A673 (cell line): ENCODE results near the gene PIGQ. TPM values are rescaled to one million over a fixed set of nuclear protein-coding genes. Genes with fewer than 3 reads are reported as not detected.

Experiments
- BruUV-seq: library from RNA; stranded (reverse); fragments of 400-500 nt; replicated peaks from 2 replicates; lab custom pipeline; 2021; lab: Mats Ljungman, UMichigan
- CTCF ChIA-PET: fragments of 300-600 bp; sonication (Branson Sonifier 250); formaldehyde crosslinking; loops from one replicate; lab custom pipeline; 2022; ENCODE audit warnings: antibody characterized with exemption; lab: Charles Lee
- POLR2A ChIA-PET: fragments of 300-600 bp; sonication (Branson Sonifier 250); formaldehyde crosslinking; loops from one replicate; lab custom pipeline; 2022; ENCODE audit warnings: antibody characterized with exemption; ENCODE audit not compliant: low non-redundant PET; lab: Charles Lee
- DNase-seq: peaks from one replicate; pipeline ENCODE4 v3.0.0-alpha.2; 2015; ENCODE audit warnings: low spot score
- H3K27ac ChIP-seq: fragments of 200-600 bp; sonication (generic); 2 replicates; pipeline ENCODE4 v1.5.1; 2016; ENCODE audit warnings: mixed run types, low read depth, mild to moderate bottlenecking, mixed read lengths, antibody characterized with exemption, low read length; ENCODE audit not compliant: poor library complexity, severe bottlenecking
- H3K27me3 ChIP-seq: fragments of 200-600 bp; sonication (generic); replicated peaks from 2 replicates; pipeline ENCODE4 v1.6.1; 2017; ENCODE audit warnings: mixed run types, low read depth, mild to moderate bottlenecking, mixed read lengths, antibody characterized with exemption, low read length; ENCODE audit not compliant: insufficient read depth, poor library complexity
- H3K36me3 ChIP-seq: fragments of 200-600 bp; sonication (generic); 2 replicates; pipeline ENCODE4 v1.6.1; 2016; ENCODE audit warnings: mixed run types, mild to moderate bottlenecking, mixed read lengths, antibody characterized with exemption, low read length; ENCODE audit not compliant: insufficient read depth, poor library complexity, severe bottlenecking
- H3K4me1 ChIP-seq: fragments of 200-600 bp; sonication (generic); 2 replicates; pipeline ENCODE4 v1.6.1; 2017; ENCODE audit warnings: mixed run types, mild to moderate bottlenecking, mixed read lengths, antibody characterized with exemption, low read length; ENCODE audit not compliant: insufficient read depth, poor library complexity, severe bottlenecking
- H3K4me3 ChIP-seq: fragments of 200-600 bp; sonication (generic); 2 replicates; pipeline ENCODE4 v1.5.1; 2016; ENCODE audit warnings: low read depth, mixed run types, mild to moderate bottlenecking, mixed read lengths, low read length; ENCODE audit not compliant: poor library complexity, severe bottlenecking
- H3K9me3 ChIP-seq: fragments of 200-600 bp; sonication (generic); 2 replicates; pipeline ENCODE4 v1.6.1; 2016; ENCODE audit warnings: mixed run types, low read depth, mild to moderate bottlenecking, mixed read lengths, antibody characterized with exemption, low read length; ENCODE audit not compliant: poor library complexity, severe bottlenecking
- EZH2 ChIP-seq: fragments of 200-600 bp; sonication (generic); IDR thresholded peaks from 2 replicates; pipeline ENCODE4 v1.6.1; 2017; ENCODE audit warnings: borderline replicate concordance, low read depth, mild to moderate bottlenecking, mixed read lengths, antibody characterized with exemption, low read length; ENCODE audit not compliant: poor library complexity, severe bottlenecking
- intact Hi-C: fragments of 100-400 bp; cut with micrococcal nuclease; formaldehyde crosslinking; loops from one replicate; pipeline ENCODE4 v1.10.0; 2022; ENCODE audit not compliant: unreplicated experiment
- total RNA-seq: library from RNA; stranded (reverse); gene quantifications from 2 replicates; pipeline ENCODE4 v1.2.3, GENCODE V29; 2021
- TF ChIP-seq, protein P1 (sequence below): fragments of 300-800, 200-600 bp; sonication (generic); conservative IDR thresholded peaks from 2 replicates; pipeline ENCODE4 v1.5.1; 2017; ENCODE audit warnings: low read depth, mild to moderate bottlenecking, antibody characterized with exemption, low read length, moderate library complexity, mixed read lengths

PIGQ gene
- total RNA-seq, 1 experiment from 2014 or later: 59.4 TPM

DNA sequence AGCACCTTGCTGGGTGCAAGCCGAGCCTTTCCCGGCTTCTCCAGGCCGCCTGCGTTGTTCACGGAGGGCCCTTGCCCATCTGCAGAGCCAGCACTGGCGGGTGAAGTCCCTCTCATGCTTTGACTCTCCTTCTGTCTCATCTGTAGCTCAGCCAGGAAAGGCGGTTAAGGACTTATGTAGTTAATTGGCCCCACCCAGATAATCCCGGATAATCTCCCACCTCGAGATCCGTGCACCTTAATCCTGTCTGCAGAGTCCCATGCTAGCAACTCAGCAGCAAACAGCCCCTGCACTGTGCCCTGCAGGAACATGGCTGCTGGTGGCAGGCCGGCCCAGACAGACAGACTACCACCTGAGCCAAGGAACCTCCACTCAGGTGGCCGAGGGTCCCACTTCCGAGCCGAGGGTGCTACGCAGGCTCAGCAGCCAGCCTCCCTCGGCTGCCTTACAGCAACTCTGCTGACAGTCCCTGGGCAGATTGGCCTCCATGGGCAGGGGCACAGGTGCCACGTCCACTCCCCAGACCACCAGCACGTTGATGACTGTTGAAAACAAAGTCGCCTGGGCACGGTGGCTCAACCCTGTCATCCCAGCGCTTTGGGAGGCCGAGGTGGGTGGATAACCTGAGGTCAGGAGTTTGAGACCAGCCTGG is 37.0 kb downstream of the PIGQ start:
- BruUV-seq: no TSS peak
- H3K27ac ChIP-seq: no peak overlapping the region
- CTCF ChIA-PET: interaction anchor here (0.6 kb wide), 2 partner anchors 9 to 54 kb away, joined by 5 to 6 read pairs; no protein-coding TSS in a partner anchor

DNA sequence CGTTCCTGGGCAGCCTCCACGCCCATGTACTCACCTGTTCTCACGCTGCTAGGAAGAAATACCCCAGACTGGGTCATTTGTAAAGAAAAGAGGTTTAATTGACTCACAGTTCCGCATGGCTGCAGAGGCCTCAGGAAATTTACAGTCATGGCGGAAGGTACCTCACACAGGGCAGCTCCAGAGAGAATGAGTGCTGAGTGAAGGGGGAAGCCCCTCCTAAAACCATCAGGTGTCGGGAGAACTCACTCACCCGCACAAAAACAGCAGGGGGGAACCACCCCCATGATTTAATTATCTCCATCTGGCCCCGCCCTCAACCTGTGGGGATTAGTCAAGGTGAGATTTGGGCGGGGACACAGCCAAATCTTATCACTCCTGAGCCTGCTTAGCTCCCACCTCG is 38.3 kb downstream of the PIGQ start:
- BruUV-seq: no TSS peak
- POLR2A ChIA-PET: no interaction called here
- H3K27me3 ChIP-seq: no peaks in the 10 kb centered on the region
- H3K27ac ChIP-seq: no peak overlapping the region
- H3K36me3 ChIP-seq: no peaks in the 10 kb centered on the region
- H3K4me1 ChIP-seq: no peaks in the 10 kb centered on the region
- CTCF ChIA-PET: no interaction called here
- no peaks in the 10 kb centered on the region for H3K9me3 ChIP-seq
- DNase-seq: no peak
- intact Hi-C loops: no loop called here
- no peak overlapping the region for H3K4me3 ChIP-seq
- TF ChIP-seq, protein P1, sequence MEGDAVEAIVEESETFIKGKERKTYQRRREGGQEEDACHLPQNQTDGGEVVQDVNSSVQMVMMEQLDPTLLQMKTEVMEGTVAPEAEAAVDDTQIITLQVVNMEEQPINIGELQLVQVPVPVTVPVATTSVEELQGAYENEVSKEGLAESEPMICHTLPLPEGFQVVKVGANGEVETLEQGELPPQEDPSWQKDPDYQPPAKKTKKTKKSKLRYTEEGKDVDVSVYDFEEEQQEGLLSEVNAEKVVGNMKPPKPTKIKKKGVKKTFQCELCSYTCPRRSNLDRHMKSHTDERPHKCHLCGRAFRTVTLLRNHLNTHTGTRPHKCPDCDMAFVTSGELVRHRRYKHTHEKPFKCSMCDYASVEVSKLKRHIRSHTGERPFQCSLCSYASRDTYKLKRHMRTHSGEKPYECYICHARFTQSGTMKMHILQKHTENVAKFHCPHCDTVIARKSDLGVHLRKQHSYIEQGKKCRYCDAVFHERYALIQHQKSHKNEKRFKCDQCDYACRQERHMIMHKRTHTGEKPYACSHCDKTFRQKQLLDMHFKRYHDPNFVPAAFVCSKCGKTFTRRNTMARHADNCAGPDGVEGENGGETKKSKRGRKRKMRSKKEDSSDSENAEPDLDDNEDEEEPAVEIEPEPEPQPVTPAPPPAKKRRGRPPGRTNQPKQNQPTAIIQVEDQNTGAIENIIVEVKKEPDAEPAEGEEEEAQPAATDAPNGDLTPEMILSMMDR: no peak
- TF ChIP-seq EZH2: no peak

More for the DNA sequence above, 37.0 kb downstream of the PIGQ start:
- intact Hi-C loops: no loop called here
- Histone ChIP-seq H3K36me3 (no peaks in the 10 kb centered on the region), H3K4me1 (no peaks in the 10 kb centered on the region), H3K27me3 (no peaks in the 10 kb centered on the region), H3K9me3 (no peaks in the 10 kb centered on the region), H3K4me3 (no peak overlapping the region)
- no peak for DNase-seq
- TF ChIP-seq, protein P1: no peak
- no peak for TF ChIP-seq EZH2
- POLR2A ChIA-PET: no interaction called here

DNA sequence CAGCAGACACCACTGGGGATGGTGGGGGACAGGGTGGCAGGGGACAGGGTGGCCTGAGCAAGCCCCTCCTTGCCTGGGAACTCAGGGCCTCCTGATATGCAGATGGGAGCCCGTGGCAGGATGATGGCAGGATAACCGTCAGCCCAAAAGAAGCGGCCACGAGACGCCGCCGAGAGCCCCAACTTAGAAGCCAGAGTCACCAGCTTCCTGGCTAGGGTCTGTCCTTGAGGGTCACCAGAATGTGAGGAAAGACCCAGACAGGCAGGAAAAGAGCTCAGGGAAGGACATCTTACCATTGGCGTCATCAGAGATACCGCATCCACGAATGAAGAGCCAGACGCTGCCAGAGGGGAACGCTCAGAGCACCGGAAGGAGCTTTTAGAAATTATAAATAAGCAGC is 39.5 kb downstream of the PIGQ start:
- ChIA-PET CTCF (interaction anchor here (0.6 kb wide), 1 partner anchor 30 kb away, joined by 4 read pairs; no protein-coding TSS in a partner anchor), POLR2A (no interaction called here)
- Histone ChIP-seq H3K4me3 (no peak overlapping the region), H3K9me3 (no peaks in the 10 kb centered on the region), H3K27ac (no peak overlapping the region), H3K27me3 (no peaks in the 10 kb centered on the region), H3K4me1 (no peaks in the 10 kb centered on the region), H3K36me3 (no peaks in the 10 kb centered on the region)
- intact Hi-C loops: no loop called here
- DNase-seq: no peak
- BruUV-seq: no TSS peak
- TF ChIP-seq, protein P1: no peak
- TF ChIP-seq EZH2: no peak
